Vagina (tissue), 2 donors: ENCODE data around the gene ALX3.

Source experiments
- POLR2A ChIP-seq, 2 donors: fragments of 450-650 bp; IDR thresholded peaks; one replicate each; pipeline ENCODE4 v1.6.1; 2017; ENCODE audit warnings: antibody characterized with exemption in 2 of 2, mild to moderate bottlenecking in 2 of 2, moderate library complexity in 2 of 2
- TF ChIP-seq, protein P1 (sequence below), 3 experiments: fragments of 450-650 bp in 2 of 3; fragments of 200-600 bp in 1 of 3; sonication (generic) in 1 of 3; IDR thresholded peaks; one replicate each; pipeline ENCODE4 v1.5.1; 2017 to 2019; ENCODE audit warnings: antibody characterized with exemption in 3 of 3, mild to moderate bottlenecking in 2 of 3, moderate library complexity in 2 of 3

DNA sequence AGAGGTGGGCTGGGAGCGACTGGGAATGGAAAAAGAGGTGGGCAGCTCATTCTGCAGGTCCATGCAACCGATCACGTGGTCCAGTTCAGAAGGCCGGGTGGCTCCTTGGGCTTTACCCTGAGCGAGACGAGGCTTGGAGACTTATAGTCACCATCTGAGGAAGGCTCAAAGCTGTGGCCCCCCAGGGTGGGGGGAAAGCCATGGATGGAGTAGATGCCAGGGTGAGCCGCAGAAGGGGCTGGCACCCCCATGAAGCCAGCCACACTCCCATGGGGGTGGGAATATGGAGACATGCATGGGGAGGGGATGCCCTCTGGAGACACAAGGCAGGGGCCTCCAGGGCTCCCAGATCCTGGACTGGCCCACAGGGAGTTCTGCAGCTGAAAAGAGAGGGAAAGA lies 9.8 kb downstream of the ALX3 start:
- TF ChIP-seq, protein P1, sequence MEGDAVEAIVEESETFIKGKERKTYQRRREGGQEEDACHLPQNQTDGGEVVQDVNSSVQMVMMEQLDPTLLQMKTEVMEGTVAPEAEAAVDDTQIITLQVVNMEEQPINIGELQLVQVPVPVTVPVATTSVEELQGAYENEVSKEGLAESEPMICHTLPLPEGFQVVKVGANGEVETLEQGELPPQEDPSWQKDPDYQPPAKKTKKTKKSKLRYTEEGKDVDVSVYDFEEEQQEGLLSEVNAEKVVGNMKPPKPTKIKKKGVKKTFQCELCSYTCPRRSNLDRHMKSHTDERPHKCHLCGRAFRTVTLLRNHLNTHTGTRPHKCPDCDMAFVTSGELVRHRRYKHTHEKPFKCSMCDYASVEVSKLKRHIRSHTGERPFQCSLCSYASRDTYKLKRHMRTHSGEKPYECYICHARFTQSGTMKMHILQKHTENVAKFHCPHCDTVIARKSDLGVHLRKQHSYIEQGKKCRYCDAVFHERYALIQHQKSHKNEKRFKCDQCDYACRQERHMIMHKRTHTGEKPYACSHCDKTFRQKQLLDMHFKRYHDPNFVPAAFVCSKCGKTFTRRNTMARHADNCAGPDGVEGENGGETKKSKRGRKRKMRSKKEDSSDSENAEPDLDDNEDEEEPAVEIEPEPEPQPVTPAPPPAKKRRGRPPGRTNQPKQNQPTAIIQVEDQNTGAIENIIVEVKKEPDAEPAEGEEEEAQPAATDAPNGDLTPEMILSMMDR (IDR thresholded peaks at IDR 0.05), result no peak
- TF ChIP-seq POLR2A (IDR thresholded peaks at IDR 0.05), result no peak
